BJ (cell line): ENCODE results near the gene CDCP1. TPM values are rescaled to one million over a fixed set of nuclear protein-coding genes. Genes with fewer than 3 reads are reported as not detected.

ENCODE experiments used
- CTCF ChIA-PET: fragments of 350-600 bp; formaldehyde crosslinking; extraction: SDS; loops from one replicate; lab custom pipeline; 2021; ENCODE audit warnings: antibody characterized with exemption, inconsistent platforms; lab: Yijun Ruan, JAX
- POLR2A ChIA-PET: fragments of 300-600 bp; sonication (Branson Sonifier 250); formaldehyde crosslinking; extraction: SDS; loops from one replicate; lab custom pipeline; 2021; ENCODE audit warnings: antibody characterized with exemption; lab: Charles Lee
- DNase-seq: peaks from one replicate; pipeline ENCODE4 v3.0.0-alpha.2; 2011; ENCODE audit warnings: low read depth
- H3K27me3 ChIP-seq: 2 replicates; pipeline ENCODE4 v1.6.0; 2011; ENCODE audit warnings: low read length; ENCODE audit not compliant: control insufficient read depth, insufficient read depth
- H3K36me3 ChIP-seq: 2 replicates; pipeline ENCODE4 v1.5.1; 2011; ENCODE audit warnings: low read length; ENCODE audit not compliant: control insufficient read depth, insufficient read depth
- H3K4me3 ChIP-seq: 2 replicates; pipeline ENCODE4 v1.5.1; 2011; ENCODE audit warnings: low read depth, mild to moderate bottlenecking, control low read depth, low read length
- CTCF ChIP-seq: IDR thresholded peaks from 2 replicates; pipeline ENCODE4 v1.5.1; 2011; ENCODE audit warnings: low read depth, mild to moderate bottlenecking, control low read depth, inconsistent platforms, low read length, moderate library complexity; ENCODE audit not compliant: insufficient read depth
- polyA plus RNA-seq: library from polyadenylated mRNA; depleted of rRNA; stranded (reverse); fragments of >200 nt; gene quantifications from 2 replicates; pipeline ENCODE4 v1.2.3, GENCODE V29; 2011

Gene CDCP1
- polyA plus RNA-seq, 1 experiment, result 1.3 TPM

- Histone ChIP-seq H3K4me3 (no peak overlapping the region), H3K27me3 (no peaks in the 10 kb centered on the region), H3K36me3 (no peaks in the 10 kb centered on the region)
- ChIA-PET CTCF (interaction anchor here (0.9 to 1.6 kb wide), 3 partner anchors 13 to 105 kb away, joined by 3 read pairs; no protein-coding TSS in a partner anchor), POLR2A (interaction anchor here (0.9 to 1.0 kb wide), 2 partner anchors 19 to 100 kb away, joined by 3 read pairs; no protein-coding TSS in a partner anchor)
- DNase-seq, result no peak
- TF ChIP-seq CTCF, result no peak
These were observed 41.2 kb downstream of the CDCP1 start for GRCh38 chr3:45104715-45105711.

DNA sequence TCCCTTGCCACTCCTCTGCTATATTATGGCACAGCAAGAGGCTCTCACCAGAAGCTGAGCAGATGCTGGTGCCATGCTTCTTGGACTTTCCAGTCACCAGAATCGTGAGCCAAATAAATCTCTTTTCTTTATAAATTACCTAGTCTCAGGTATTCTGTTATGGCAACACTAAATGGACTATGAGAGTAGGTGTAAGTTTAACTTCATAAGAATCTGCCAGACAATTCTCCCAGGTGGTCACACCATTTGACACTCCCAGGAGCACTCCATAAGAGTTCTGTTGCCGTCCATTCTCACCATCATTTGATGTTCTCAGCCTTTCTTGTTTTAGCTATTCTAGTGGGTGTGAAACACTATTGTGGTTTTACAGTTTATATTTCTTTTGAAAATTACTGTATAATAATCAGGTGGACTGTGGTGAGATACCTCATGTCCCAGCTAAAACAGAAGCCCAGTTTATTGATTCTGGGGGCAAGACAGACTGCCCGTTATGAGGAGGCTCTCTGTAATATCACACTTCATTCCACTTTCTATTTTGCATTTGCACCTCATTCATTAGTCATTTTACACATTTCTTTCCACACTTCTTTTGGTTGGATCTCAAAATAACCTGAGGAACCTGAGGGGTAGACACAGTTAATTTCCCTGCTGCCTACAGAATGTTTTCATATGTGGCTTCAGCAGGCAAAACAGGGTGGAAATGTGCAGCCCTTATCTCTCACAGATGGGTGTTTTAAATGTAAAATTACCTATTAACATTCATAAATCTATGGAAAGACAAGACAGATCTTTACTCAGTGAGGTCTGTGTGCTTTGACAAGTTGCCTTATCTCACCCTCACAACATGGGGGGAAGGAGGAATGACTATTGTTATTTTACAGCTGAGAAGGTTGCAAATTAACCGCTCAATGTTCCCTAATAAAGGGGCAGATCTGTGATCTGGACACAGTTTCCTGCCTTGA, 42.1 kb downstream of the CDCP1 start:
- POLR2A ChIA-PET, result no interaction called here
- no peaks in the 10 kb centered on the region for H3K36me3 ChIP-seq
- no peak for TF ChIP-seq CTCF
- H3K27me3 ChIP-seq, result no peaks in the 10 kb centered on the region
- H3K4me3 ChIP-seq, result no peak overlapping the region
- DNase-seq, result no peak
- CTCF ChIA-PET, result interaction anchor here (1.2 to 1.6 kb wide), 2 partner anchors 14 to 107 kb away, joined by 3 to 4 read pairs; no protein-coding TSS in a partner anchor

DNA sequence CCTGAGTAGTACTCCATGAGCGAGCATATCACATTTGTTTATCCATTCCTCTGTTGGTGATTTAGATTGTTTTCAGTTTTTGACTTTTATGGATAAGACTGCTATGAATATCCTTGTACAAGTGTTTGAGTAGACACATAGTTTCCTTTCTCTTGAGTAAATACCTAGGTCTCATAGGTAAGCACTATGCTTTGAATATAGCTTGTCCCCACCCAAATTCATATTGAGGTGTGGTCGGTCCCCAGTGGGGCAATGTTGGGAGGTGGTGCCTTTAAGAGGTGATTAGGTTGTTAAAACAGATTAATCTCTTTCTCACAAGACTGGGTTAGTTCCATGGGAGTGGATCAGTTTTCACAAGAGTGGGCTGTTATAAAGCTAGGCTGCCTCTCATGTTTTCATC, 42.8 kb downstream of the CDCP1 start:
- Histone ChIP-seq H3K36me3 (no peaks in the 10 kb centered on the region), H3K27me3 (no peaks in the 10 kb centered on the region), H3K4me3 (no peak overlapping the region)
- DNase-seq, result no peak
- POLR2A ChIA-PET, result no interaction called here
- TF ChIP-seq CTCF, result no peak
- CTCF ChIA-PET, result interaction anchor here (1.2 kb wide), 1 partner anchor 108 kb away, joined by 4 read pairs; no protein-coding TSS in a partner anchor

DNA sequence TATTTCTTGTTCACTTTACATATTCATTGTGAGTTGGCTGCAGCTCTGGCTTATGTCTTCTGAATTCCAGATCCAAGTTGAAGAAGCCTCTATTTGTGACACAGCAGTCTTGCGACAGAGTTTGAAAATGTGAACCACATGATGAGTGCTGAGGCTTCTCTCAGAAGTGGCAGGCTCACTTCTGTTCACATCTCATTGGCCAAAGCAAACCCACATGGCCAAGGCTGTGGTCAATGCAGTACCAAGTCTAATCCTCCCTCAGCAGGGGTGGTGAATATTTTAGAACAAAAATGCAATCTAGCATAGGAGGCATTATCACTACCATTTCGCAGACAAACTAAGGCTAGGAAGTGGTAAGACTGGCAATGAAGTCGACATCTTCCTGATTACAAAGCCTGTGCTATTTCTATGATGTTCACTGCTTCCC, 45.2 kb downstream of the CDCP1 start:
- POLR2A ChIA-PET, result no interaction called here
- CTCF ChIA-PET, result interaction anchor here (0.7 kb wide), 1 partner anchor 11 kb away, joined by 3 read pairs; no protein-coding TSS in a partner anchor
- no peaks in the 10 kb centered on the region for H3K36me3 ChIP-seq
- no peaks in the 10 kb centered on the region for H3K27me3 ChIP-seq
- no peak overlapping the region for H3K4me3 ChIP-seq
- no peak for TF ChIP-seq CTCF
- no peak for DNase-seq
